H1 (cell line): ENCODE results near the gene PHACTR1. TPM values are rescaled to one million over a fixed set of nuclear protein-coding genes. Genes with fewer than 3 reads are reported as not detected.
A peak's percentile ranks its signal among the peaks of the same experiment; 100 is the strongest.

Source experiments
- CTCF ChIA-PET: fragments of 300-600 bp; sonication (Branson Sonifier 250); formaldehyde crosslinking; loops from one replicate; lab custom pipeline; 2021; ENCODE audit not compliant: partially characterized antibody; lab: Charles Lee
- POLR2A ChIA-PET: fragments of 300-600 bp; sonication (Branson Sonifier 250); formaldehyde crosslinking; loops from one replicate; lab custom pipeline; 2021; ENCODE audit warnings: inconsistent platforms; ENCODE audit not compliant: partially characterized antibody; lab: Charles Lee
- DNase-seq, 2 experiments: peaks; one replicate each; pipeline versions ENCODE4 v3.0.0 to v3.0.0-alpha.2; 2010 to 2022; ENCODE audit warnings: low spot score in 2 of 2, low read depth in 1 of 2, mixed read lengths in 1 of 2
- FAIRE-seq: peaks from 2 replicates; lab custom pipeline; 2011; peaks lifted over from hg19 to GRCh38; lab: Jason Lieb, UNC
- H2AFZ ChIP-seq: 2 replicates; pipeline ENCODE4 v1.8.1; 2012; ENCODE audit warnings: low read length, inconsistent platforms
- H2AK5ac ChIP-seq: 2 replicates; pipeline ENCODE4 v1.6.1; 2013; ENCODE audit warnings: low read depth, low read length
- H2BK120ac ChIP-seq: replicated peaks from 2 replicates; pipeline ENCODE3; 2013; ENCODE audit warnings: low read depth, low read length, inconsistent platforms
- H2BK12ac ChIP-seq: 2 replicates; pipeline ENCODE4 v1.6.1; 2013; ENCODE audit warnings: low read depth, low read length
- H2BK15ac ChIP-seq: 2 replicates; pipeline ENCODE4 v1.6.1; 2013; ENCODE audit warnings: low read length
- H2BK20ac ChIP-seq: 2 replicates; pipeline ENCODE4 v1.6.1; 2013; ENCODE audit warnings: low read length
- H2BK5ac ChIP-seq: 2 replicates; pipeline ENCODE4 v1.6.1; 2013; ENCODE audit warnings: low read depth, low read length
- H3K14ac ChIP-seq: 2 replicates; pipeline ENCODE4 v1.6.1; 2013; ENCODE audit warnings: inconsistent platforms; ENCODE audit not compliant: insufficient read length
- H3K18ac ChIP-seq: 2 replicates; pipeline ENCODE4 v1.6.1; 2013; ENCODE audit warnings: low read length; ENCODE audit errors: extremely low read depth
- H3K23ac ChIP-seq: 2 replicates; pipeline ENCODE4 v1.6.1; 2013; ENCODE audit warnings: inconsistent platforms; ENCODE audit not compliant: insufficient read length
- H3K23me2 ChIP-seq: 2 replicates; pipeline ENCODE4 v1.6.1; 2013; ENCODE audit warnings: low read depth, low read length
- H3K27ac ChIP-seq: 2 replicates; pipeline ENCODE4 v1.6.1; 2011; ENCODE audit warnings: low read depth, low read length, inconsistent platforms
- H3K27me3 ChIP-seq, 4 experiments: replicated peaks in 1 of 4; 1 replicate in 1 of 4; 2 replicates in 3 of 4; pipeline versions ENCODE4 v1.6.1 to v1.8.1; 2011 to 2013; ENCODE audit warnings: low read length in 3 of 4, mild to moderate bottlenecking in 3 of 4, inconsistent platforms in 2 of 4, mixed read lengths in 2 of 4, moderate library complexity in 1 of 4; ENCODE audit not compliant: control insufficient read depth in 3 of 4, insufficient read depth in 3 of 4; ENCODE audit errors: extremely low read depth in 1 of 4
- H3K36me3 ChIP-seq, 4 experiments: 2 replicates each; pipeline versions ENCODE4 v1.6.1 to v1.8.1; 2011 to 2013; ENCODE audit warnings: mild to moderate bottlenecking in 4 of 4, low read length in 3 of 4, moderate library complexity in 2 of 4, control low read depth in 1 of 4, inconsistent platforms in 1 of 4; ENCODE audit not compliant: insufficient read depth in 4 of 4, control insufficient read depth in 2 of 4
- H3K4ac ChIP-seq: replicated peaks from 2 replicates; pipeline ENCODE3; 2013; ENCODE audit warnings: low read length, low read depth, mixed read lengths, inconsistent platforms; ENCODE audit not compliant: insufficient read length
- H3K4me1 ChIP-seq, 4 experiments: replicated peaks in 1 of 4; 1 replicate in 1 of 4; 2 replicates in 3 of 4; pipeline versions ENCODE4 v1.6.1 to v1.8.1; 2011 to 2013; ENCODE audit warnings: low read length in 3 of 4, inconsistent platforms in 2 of 4, mixed read lengths in 1 of 4; ENCODE audit not compliant: insufficient read depth in 4 of 4, control insufficient read depth in 3 of 4
- H3K4me2 ChIP-seq, 2 experiments: 2 replicates each; pipeline versions ENCODE4 v1.6.1 to v1.8.1; 2011 to 2013; ENCODE audit warnings: low read depth in 2 of 2, low read length in 2 of 2, control low read depth in 1 of 2, inconsistent platforms in 1 of 2, mild to moderate bottlenecking in 1 of 2; ENCODE audit not compliant: insufficient read depth in 1 of 2
- H3K4me3 ChIP-seq, 4 experiments: fragments of 200-600, 300-600 bp in 1 of 4; sonication (generic), shearing (Covaris generic), sonication (Bioruptor Twin) in 1 of 4; 2 replicates each; pipeline versions ENCODE4 v1.5.1 to v1.8.1; 2011 to 2016; ENCODE audit warnings: low read length in 4 of 4, low read depth in 3 of 4, control low read depth in 2 of 4, inconsistent platforms in 2 of 4, mild to moderate bottlenecking in 2 of 4, mixed read lengths in 1 of 4, moderate library complexity in 1 of 4; ENCODE audit not compliant: insufficient read depth in 2 of 4; ENCODE audit errors: extremely low read depth in 1 of 4
- H3K56ac ChIP-seq: replicated peaks from 2 replicates; pipeline ENCODE3; 2013; ENCODE audit warnings: low read depth, mild to moderate bottlenecking, mixed read lengths, low read length, inconsistent platforms; ENCODE audit not compliant: insufficient read length
- H3K79me1 ChIP-seq: 2 replicates; pipeline ENCODE4 v1.6.1; 2013; ENCODE audit warnings: low read depth, low read length, control low read depth
- H3K79me2 ChIP-seq, 2 experiments: 2 replicates each; pipeline versions ENCODE4 v1.6.1 to v1.8.1; 2012 to 2013; ENCODE audit warnings: low read length in 2 of 2, mild to moderate bottlenecking in 2 of 2, inconsistent platforms in 1 of 2; ENCODE audit not compliant: insufficient read depth in 2 of 2, control insufficient read depth in 1 of 2
- H3K9ac ChIP-seq, 4 experiments: replicated peaks in 1 of 4; 1 replicate in 1 of 4; 2 replicates in 3 of 4; pipeline versions ENCODE4 v1.6.1 to v1.8.1; 2011 to 2013; ENCODE audit warnings: low read depth in 3 of 4, low read length in 3 of 4, control low read depth in 2 of 4, mild to moderate bottlenecking in 2 of 4, moderate library complexity in 2 of 4, inconsistent platforms in 1 of 4; ENCODE audit errors: extremely low read depth in 1 of 4
- H3K9me3 ChIP-seq, 2 experiments: 2 replicates each; pipeline versions ENCODE4 v1.6.1 to v1.8.1; 2012 to 2013; ENCODE audit warnings: mild to moderate bottlenecking in 2 of 2, moderate library complexity in 2 of 2, control low read depth in 1 of 2, inconsistent platforms in 1 of 2, low read depth in 1 of 2, low read length in 1 of 2, mixed read lengths in 1 of 2; ENCODE audit not compliant: insufficient read depth in 2 of 2
- H4K20me1 ChIP-seq, 2 experiments: replicated peaks in 1 of 2; 2 replicates each; pipeline versions ENCODE3 to v1.8.1; 2011 to 2013; ENCODE audit warnings: inconsistent platforms in 2 of 2, low read length in 2 of 2, mild to moderate bottlenecking in 1 of 2; ENCODE audit not compliant: insufficient read depth in 2 of 2, control insufficient read depth in 1 of 2
- H4K5ac ChIP-seq: 2 replicates; pipeline ENCODE4 v1.6.1; 2013; ENCODE audit warnings: low read length, low read depth, mixed read lengths, inconsistent platforms; ENCODE audit not compliant: insufficient read length
- H4K8ac ChIP-seq: 2 replicates; pipeline ENCODE4 v1.8.0; 2013; ENCODE audit warnings: mild to moderate bottlenecking, moderate library complexity, low read length, inconsistent platforms; ENCODE audit not compliant: insufficient read depth; ENCODE audit errors: extremely low read depth
- H4K91ac ChIP-seq: replicated peaks from 2 replicates; pipeline ENCODE3; 2013; ENCODE audit warnings: low read length, mixed read lengths, inconsistent platforms; ENCODE audit not compliant: insufficient read length
- CHD1 ChIP-seq: IDR thresholded peaks from 2 replicates; pipeline ENCODE4 v1.6.1; 2012; ENCODE audit warnings: low read depth, low read length, improper control_type of control experiment
- PHF8 ChIP-seq: fragments of 200-600 bp; sonication (generic); conservative IDR thresholded peaks from 2 replicates; pipeline ENCODE4 v1.7.1; 2012; ENCODE audit warnings: low read depth, mild to moderate bottlenecking, inconsistent platforms, low read length, moderate library complexity
- RAD21 ChIP-seq, 2 experiments: IDR thresholded peaks in 1 of 2; conservative IDR thresholded peaks in 1 of 2; 2 replicates each; pipeline ENCODE4 v1.6.1; 2011; ENCODE audit warnings: low read depth in 2 of 2, low read length in 2 of 2, improper control_type of control experiment in 1 of 2, inconsistent platforms in 1 of 2, mild to moderate bottlenecking in 1 of 2, moderate library complexity in 1 of 2
- WGBS, 2 experiments: shearing (Covaris generic) in 1 of 2; methylation state at CpG; one replicate each; pipeline versions ENCODE4 v1.1.6 to v1.1.7; 2013 to 2015; ENCODE audit warnings: low lambda C conversion rate in 2 of 2, mixed read lengths in 2 of 2, inconsistent platforms in 1 of 2, low coverage in 1 of 2, missing lambda C conversion rate in 1 of 2; ENCODE audit not compliant: insufficient replicate concordance in 2 of 2, insufficient coverage in 1 of 2, insufficient read length in 1 of 2; ENCODE audit errors: extremely low coverage in 1 of 2, missing lambda C conversion rate in 1 of 2; 5-methylcytosine and 5-hydroxymethylcytosine counted together
- polyA plus RNA-seq, 7 experiments: library from polyadenylated mRNA; depleted of rRNA in 3 of 7; stranded (reverse) in 5 of 7; unstranded in 2 of 7; fragments of >200 nt in 5 of 7; fragments of 200-250 nt in 2 of 7; gene quantifications; 1 replicate in 5 of 7; 2 replicates in 1 of 7; 4 replicates in 1 of 7; pipeline versions ENCODE4 v1.2.1 to v1.2.3, GENCODE V29; 2011 to 2013; ENCODE audit warnings: missing spikeins in 2 of 7, mixed read lengths in 2 of 7
- total RNA-seq: library from RNA; stranded (reverse); fragmentation: NEBNext Ultra II Directional; extraction: Animal tissue kit (Norgen Biotek cat#: 25700); gene quantifications from 2 replicates; pipeline ENCODE4 v1.2.1, GENCODE V29; 2021

PHACTR1 gene
- total and polyA plus RNA-seq, 2 of the 8 experiments (the other 6 are each of a cell fraction or from before 2014, with no cell fraction given), result 3.9 to 17.1 TPM

DNA sequence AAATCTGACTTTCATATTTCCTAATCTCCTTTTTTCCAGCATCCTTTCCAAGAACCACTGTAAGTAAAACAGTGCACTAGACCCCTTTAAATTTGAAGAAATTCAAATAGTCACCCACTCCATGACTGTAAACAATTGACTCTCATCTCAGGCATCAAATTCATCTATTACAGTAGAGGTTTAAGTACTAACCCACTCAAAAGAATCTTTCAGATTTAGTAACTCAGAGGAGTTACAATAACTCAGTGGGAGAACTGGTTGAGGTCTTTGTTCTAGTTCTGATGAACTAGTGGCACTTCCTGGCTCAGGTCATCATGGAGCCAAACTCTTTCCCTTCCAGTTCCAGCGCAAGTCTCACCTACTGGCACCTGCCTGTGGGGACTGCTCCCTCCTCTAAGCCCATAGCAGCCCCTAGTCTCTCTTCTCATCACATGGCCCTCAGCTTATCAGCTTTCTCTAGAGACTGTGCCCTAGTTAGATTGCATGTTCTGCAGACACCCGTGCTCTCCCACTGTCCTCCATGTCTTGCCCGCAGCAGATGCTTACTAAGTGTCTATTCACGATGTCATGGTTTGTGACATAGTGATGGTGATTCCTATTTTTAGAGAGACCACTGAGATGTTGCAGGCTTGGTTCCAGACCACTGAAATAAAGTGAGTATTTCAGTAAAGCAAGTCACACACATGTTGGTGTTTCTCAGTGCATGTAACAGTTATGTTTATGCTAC is 415.5 kb downstream of the PHACTR1 start:
- Histone ChIP-seq H4K5ac (no peak overlapping the region), H3K9me3 (peaks cover 0 to 11% of the 10 kb centered on the region in 2 experiments; a peak in 1 of 4 replicates), H3K4me3 (no peak overlapping the region), H4K8ac (no peak overlapping the region), H3K4me1 (peaks cover 0 to 3% (median 0%) of the 10 kb centered on the region in 4 experiments; a peak in 1 of 7 replicates), H3K18ac (no peak overlapping the region), H3K23ac (no peak overlapping the region), H4K20me1 (no peaks in the 10 kb centered on the region), H3K27ac (no peak overlapping the region), H3K79me1 (no peaks in the 10 kb centered on the region), H3K4ac (no peak overlapping the region), H2BK5ac (no peak overlapping the region), H2BK12ac (no peak overlapping the region), H2AK5ac (no peak overlapping the region), H2BK20ac (no peak overlapping the region), H3K23me2 (no peaks in the 10 kb centered on the region), H4K91ac (no peak overlapping the region), H3K4me2 (no peak overlapping the region), H3K79me2 (no peaks in the 10 kb centered on the region), H3K9ac (0 out of 7 replicates have a peak overlapping the region, but pooled peaks of 1 of the 4 experiments have one; percentile 21), H3K36me3 (no peaks in the 10 kb centered on the region; a peak in 3 of 8 replicates), H2BK120ac (no peak overlapping the region), H2BK15ac (no peak overlapping the region), H2AFZ (no peak overlapping the region), H3K27me3 (no peaks in the 10 kb centered on the region; a peak in 1 of 7 replicates), H3K56ac (no peak overlapping the region), H3K14ac (no peak overlapping the region)
- ChIA-PET POLR2A (no interaction called here), CTCF (no interaction called here)
- no peak for FAIRE-seq
- DNase-seq, result no peak
- 93% methylated on average over 4 of the region's 4 CpGs; no CpG with 5 or more reads in 1 of the 2 experiments for WGBS, 2 experiments
- no peak for TF ChIP-seq PHF8
- TF ChIP-seq RAD21 (IDR thresholded peaks at IDR 0.05 in 1 of 2, conservative IDR thresholded peaks at IDR 0.05 in 1 of 2; ENCODE audit: low read depth in 2 of 2, low read length in 2 of 2), result no peak
- no peak for TF ChIP-seq CHD1
